HepG2 (cell line): ENCODE measurements around the gene HMBS. TPM values are rescaled to one million over a fixed set of nuclear protein-coding genes. Genes with fewer than 3 reads are reported as not detected.

Experiments
- ATM ChIP-seq: fragments of 450-650 bp; IDR thresholded peaks from 2 replicates; pipeline ENCODE4 v1.7.1; 2017; ENCODE audit warnings: mild to moderate bottlenecking, borderline replicate concordance
- BCL6 ChIP-seq: IDR thresholded peaks from 2 replicates; pipeline ENCODE4 v1.6.1; 2016; ENCODE audit warnings: missing genetic modification reagents, missing compliant biosample characterization
- CENPT ChIP-seq: sonication (generic); formaldehyde crosslinking; IDR thresholded peaks from 2 replicates; pipeline ENCODE4 v1.8.0; 2022; ENCODE audit warnings: low read depth, mild to moderate bottlenecking, moderate library complexity, missing genetic modification reagents
- CERS6 ChIP-seq: sonication (generic); formaldehyde crosslinking; IDR thresholded peaks from 2 replicates; pipeline ENCODE4 v1.5.0; 2020; ENCODE audit warnings: missing genetic modification reagents
- CREB1 ChIP-seq, 2 experiments: fragments of 450-650 bp in 1 of 2; IDR thresholded peaks; 2 replicates each; pipeline ENCODE4 v1.6.1; 2016 to 2017; ENCODE audit warnings: control low read depth in 1 of 2, mild to moderate bottlenecking in 1 of 2, missing compliant biosample characterization in 1 of 2, missing genetic modification characterization in 1 of 2
- CSRNP2 ChIP-seq: sonication (generic); formaldehyde crosslinking; conservative IDR thresholded peaks from 2 replicates; pipeline ENCODE4 v1.8.0; 2022; ENCODE audit warnings: low read depth, missing genetic modification reagents
- HMG20A ChIP-seq: IDR thresholded peaks from 2 replicates; pipeline ENCODE4 v1.6.1; 2016; ENCODE audit warnings: borderline replicate concordance
- HMGA1 ChIP-seq: sonication (generic); formaldehyde crosslinking; conservative IDR thresholded peaks from 2 replicates; pipeline ENCODE4 v1.4.0; 2020; ENCODE audit warnings: missing genetic modification reagents
- HOXA3 ChIP-seq: sonication (generic); formaldehyde crosslinking; IDR thresholded peaks from 2 replicates; pipeline ENCODE4 v1.5.0; 2020; ENCODE audit warnings: missing genetic modification reagents
- IKZF5 ChIP-seq: IDR thresholded peaks from 2 replicates; pipeline ENCODE4 v1.6.1; 2018; ENCODE audit warnings: missing genetic modification reagents, mild to moderate bottlenecking, missing compliant biosample characterization
- MYNN ChIP-seq: sonication (generic); formaldehyde crosslinking; IDR thresholded peaks from 2 replicates; pipeline ENCODE4 v1.4.0; 2020; ENCODE audit warnings: mild to moderate bottlenecking, low read depth, missing genetic modification reagents
- NBN ChIP-seq: fragments of 450-650 bp; conservative IDR thresholded peaks from 2 replicates; pipeline ENCODE4 v1.6.1; 2017
- PCBP2 ChIP-seq: fragments of 200-400 bp; formaldehyde crosslinking; optimal IDR thresholded peaks from 2 replicates; pipeline ENCODE3; 2018; ENCODE audit warnings: low read length, low read depth; ENCODE audit not compliant: poor library complexity, severe bottlenecking
- TCF7L2 ChIP-seq: IDR thresholded peaks from 2 replicates; pipeline ENCODE4 v1.6.1; 2011; ENCODE audit warnings: mild to moderate bottlenecking, low read depth, low read length, moderate library complexity
- U2AF1 ChIP-seq: fragments of 200-400 bp; formaldehyde crosslinking; optimal IDR thresholded peaks from 2 replicates; pipeline ENCODE3; 2017; ENCODE audit warnings: mild to moderate bottlenecking, low read depth, low read length
- U2AF2 ChIP-seq: fragments of 200-400 bp; formaldehyde crosslinking; IDR thresholded peaks from 2 replicates; pipeline ENCODE4 v1.6.1; 2017; ENCODE audit warnings: low read depth, mild to moderate bottlenecking, low read length
- ZFP36L1 ChIP-seq: sonication (generic); formaldehyde crosslinking; IDR thresholded peaks from 2 replicates; pipeline ENCODE4 v1.8.0; 2022; ENCODE audit warnings: mild to moderate bottlenecking, missing genetic modification reagents, moderate library complexity
- ZFP62 ChIP-seq: sonication (generic); formaldehyde crosslinking; IDR thresholded peaks from 2 replicates; pipeline ENCODE4 v1.4.0; 2020; ENCODE audit warnings: missing genetic modification reagents
- ZNF44 ChIP-seq: sonication (generic); formaldehyde crosslinking; IDR thresholded peaks from 2 replicates; pipeline ENCODE4 v1.5.1; 2020; ENCODE audit warnings: mild to moderate bottlenecking, missing genetic modification reagents
- ZNF468 ChIP-seq: sonication (generic); formaldehyde crosslinking; IDR thresholded peaks from 2 replicates; pipeline ENCODE4 v1.8.0; 2022; ENCODE audit warnings: mild to moderate bottlenecking, moderate library complexity, missing genetic modification reagents
- ZNF543 ChIP-seq: sonication (generic); formaldehyde crosslinking; IDR thresholded peaks from 2 replicates; pipeline ENCODE4 v1.4.0; 2020; ENCODE audit warnings: mild to moderate bottlenecking, missing genetic modification reagents
- ZNF547 ChIP-seq: sonication (generic); formaldehyde crosslinking; IDR thresholded peaks from 2 replicates; pipeline ENCODE4 v1.5.1; 2020; ENCODE audit warnings: mild to moderate bottlenecking, missing genetic modification reagents
- ZNF605 ChIP-seq: sonication (generic); formaldehyde crosslinking; IDR thresholded peaks from 2 replicates; pipeline ENCODE4 v1.8.0; 2022; ENCODE audit warnings: mild to moderate bottlenecking, missing genetic modification reagents
- ZNF703 ChIP-seq: sonication (generic); formaldehyde crosslinking; IDR thresholded peaks from 2 replicates; pipeline ENCODE4 v1.5.1; 2020; ENCODE audit warnings: missing genetic modification reagents, mild to moderate bottlenecking, moderate library complexity, borderline replicate concordance
- ZNF782 ChIP-seq: sonication (generic); formaldehyde crosslinking; IDR thresholded peaks from 2 replicates; pipeline ENCODE4 v1.4.0; 2020; ENCODE audit warnings: missing genetic modification reagents, mild to moderate bottlenecking, borderline replicate concordance
- polyA plus RNA-seq, 8 experiments: library from polyadenylated mRNA; depleted of rRNA in 3 of 8; stranded (reverse) in 7 of 8; unstranded in 1 of 8; fragments of >200 nt; fragmentation: Illumina TruSeq in 4 of 8; extraction: Trizol in 4 of 8; gene quantifications; 2 replicates each; pipeline versions ENCODE4 v1.2.1 to v1.2.3, GENCODE V29; 2011 to 2016; ENCODE audit warnings: low read depth in 4 of 8, missing spikeins in 1 of 8, mixed read lengths in 1 of 8; ENCODE audit not compliant: insufficient read depth in 1 of 8
- total RNA-seq, 5 experiments: library from RNA; depleted of rRNA; stranded (reverse); fragments of >200 nt; fragmentation: Illumina TruSeq; extraction: Trizol; gene quantifications; 2 replicates each; pipeline ENCODE4 v1.2.3, GENCODE V29; 2016; ENCODE audit warnings: low read depth in 1 of 5

Gene HMBS
- total and polyA plus RNA-seq, 2 of the 13 experiments (the other 11 are each of a cell fraction or from before 2014, with no cell fraction given): 9.4 to 46.9 TPM

- no peak for TF ChIP-seq ZNF703
- no peak for TF ChIP-seq ZNF782 (CRISPR knock-in tag)
- no peak for TF ChIP-seq ZNF543 (CRISPR knock-in tag)
- TF ChIP-seq ZNF605 (CRISPR knock-in tag): 0 out of 2 replicates have a peak, but pooled peaks have one; percentile 17
- no peak for TF ChIP-seq ZNF468
- TF ChIP-seq ZFP36L1 (CRISPR knock-in tag): peak; percentile 72; the same call in 1 of the 2 replicates
- TF ChIP-seq PCBP2: no peak
- TF ChIP-seq CENPT (CRISPR knock-in tag): no peak
- TF ChIP-seq U2AF2: no peak
- TF ChIP-seq HMG20A (CRISPR knock-in tag): no peak
- TF ChIP-seq MYNN: no peak
- TF ChIP-seq BCL6 (CRISPR knock-in tag): no peak; the same call in 1 of the 2 replicates
- peak; percentile 50 for TF ChIP-seq U2AF1
- TF ChIP-seq IKZF5 (CRISPR knock-in tag): peak; percentile 64
- TF ChIP-seq CERS6 (CRISPR knock-in tag): no peak
- no peak for TF ChIP-seq ZNF547 (CRISPR knock-in tag)
- TF ChIP-seq ATM: no peak
- TF ChIP-seq CREB1 (IDR thresholded peaks at IDR 0.05): peak; percentile 91
- peak; percentile 88 for TF ChIP-seq CREB1 (CRISPR knock-in tag; IDR thresholded peaks at IDR 0.05)
- no peak for TF ChIP-seq CSRNP2 (CRISPR knock-in tag)
- no peak for TF ChIP-seq NBN
- no peak for TF ChIP-seq HMGA1
- TF ChIP-seq ZFP62: no peak
- no peak for TF ChIP-seq TCF7L2
- peak; percentile 79 for TF ChIP-seq HOXA3 (CRISPR knock-in tag)
- 0 out of 2 replicates have a peak, but pooled peaks have one; percentile 67 for TF ChIP-seq ZNF44
Measured at GRCh38 chr11:119057000-119057769, 27.5 kb upstream of the HMBS start, which contains the start of gene HYOU1 (continued).
